ENCODE data around the gene THSD7B. TPM values are rescaled to one million over a fixed set of nuclear protein-coding genes. Genes with fewer than 3 reads are reported as not detected.

THSD7B gene
- total and polyA plus RNA-seq, 10 of the 15 experiments (the other 5 are each of a cell fraction or from before 2014, with no cell fraction given), result 0.03 to 0.56 (median 0.28) TPM

- no peak for TF ChIP-seq BACH1 (IDR thresholded peaks at IDR 0.05; ENCODE audit: borderline replicate concordance)
- TF ChIP-seq CUX1 (IDR thresholded peaks at IDR 0.05; ENCODE audit: insufficient replicate concordance, low read depth, low read length), result no peak
- no peak for TF ChIP-seq ZNF217 (IDR thresholded peaks at IDR 0.05)
Observed at GRCh38 chr2:136891100-136891499, 125.8 kb downstream of the THSD7B start (continued).

GRCh38 chr2:136894007-136894634, 128.8 kb downstream of the THSD7B start:
- POLR2A ChIA-PET, result no interaction called here
- TF ChIP-seq KLF5 (IDR thresholded peaks at IDR 0.05; ENCODE audit: partially characterized antibody) (no peak), POLR2AphosphoS5 (IDR thresholded peaks at IDR 0.05; ENCODE audit: low read length) (no peak), RUNX3 (IDR thresholded peaks at IDR 0.05; ENCODE audit: low read length) (no peak), YY1 (IDR thresholded peaks at IDR 0.05; ENCODE audit: low read depth, low read length) (no peak), CHD1 (IDR thresholded peaks at IDR 0.05; ENCODE audit: low read depth, low read length) (no peak), CEBPB (IDR thresholded peaks at IDR 0.05; ENCODE audit: borderline replicate concordance in 1 of 2, low read depth in 2 of 2, low read length in 2 of 2) (no peak), USF2 (IDR thresholded peaks at IDR 0.05; ENCODE audit: borderline replicate concordance, low read depth, low read length) (no peak), HDGF (IDR thresholded peaks at IDR 0.05) (no peak), REST (IDR thresholded peaks at IDR 0.05; ENCODE audit: low read depth, low read length) (no peak), RAD21 (IDR thresholded peaks at IDR 0.05; ENCODE audit: insufficient read depth, low read depth, low read length) (no peak), POLR2AphosphoS2 (IDR thresholded peaks at IDR 0.05; ENCODE audit: low read depth, low read length) (no peak)

More at GRCh38 chr2:136894007-136894634, 128.8 kb downstream of the THSD7B start:
- Histone ChIP-seq H3K4me2 (ENCODE audit: control insufficient read depth, insufficient read depth) (no peak overlapping the region), H3K9me3 (replicated peaks; ENCODE audit: control insufficient read depth, insufficient read depth, low read length) (no peaks in the 10 kb centered on the region), H3K79me2 (ENCODE audit: control insufficient read depth, insufficient read depth, low read length) (no peaks in the 10 kb centered on the region), H3K36me3 (ENCODE audit: control insufficient read depth in 2 of 2, insufficient read depth in 2 of 2, low read length in 1 of 2) (no peaks in the 10 kb centered on the region), H2AFZ (ENCODE audit: control insufficient read depth, low read depth, low read length) (no peak overlapping the region), H4K20me1 (ENCODE audit: control insufficient read depth, insufficient read depth) (no peaks in the 10 kb centered on the region), H3K27me3 (replicated peaks in 1 of 2; ENCODE audit: control insufficient read depth in 2 of 2, insufficient read depth in 2 of 2, low read length in 1 of 2) (no peaks in the 10 kb centered on the region), H3K27ac (ENCODE audit: control insufficient read depth, insufficient read depth) (no peak overlapping the region), H3K9ac (ENCODE audit: control insufficient read depth, insufficient read depth, low read length) (no peak overlapping the region), H3K4me3 (no peak overlapping the region), H3K4me1 (ENCODE audit: control insufficient read depth, insufficient read depth, low read length) (no peaks in the 10 kb centered on the region)
- ChIA-PET CTCF (interaction anchor here (1.1 kb wide), 1 partner anchor 38 kb away, joined by 3 read pairs; no protein-coding TSS in a partner anchor), SMC1A (ENCODE audit: uncharacterized antibody, unreplicated experiment) (no interaction called here), RAD21 (ENCODE audit: unreplicated experiment) (no interaction called here)
- DNase-seq (ENCODE audit: low read depth, low spot score) (no peak), FAIRE-seq (no peak), ATAC-seq (no peak)
- in situ Hi-C loops (cut with MboI) (no loop called here), intact Hi-C loops (cut with micrococcal nuclease; ENCODE audit: unreplicated experiment) (no loop called here)
- 0% methylated on average over 2 of the region's 2 CpGs for WGBS (ENCODE audit: insufficient coverage, insufficient replicate concordance, low lambda C conversion rate, missing lambda C conversion rate)
- BruUV-seq (replicated peaks), result no TSS peak
